Esophagus muscularis mucosa (tissue), 4 donors: ENCODE data around the gene UBAP1. TPM values are rescaled to one million over a fixed set of nuclear protein-coding genes. Genes with fewer than 3 reads are reported as not detected.
"Not testable (repeated sequence)": the region's sequence is repeated elsewhere in the genome, so short reads cannot be mapped to it uniquely, and the experiment has no call there.

Experiments used
- DNase-seq: peaks from one replicate; pipeline ENCODE4 v3.0.0-alpha.2; 2017; ENCODE audit errors: extremely low spot score
- H3K27ac ChIP-seq, 4 donors: fragments of 200-600 bp; sonication (generic); replicated peaks in 1 of 4; 1 replicate in 3 of 4; 2 replicates in 1 of 4; pipeline ENCODE4 v1.5.1; 2016 to 2019; ENCODE audit warnings: mild to moderate bottlenecking in 1 of 4
- H3K27me3 ChIP-seq, 4 donors: fragments of 200-600 bp; sonication (generic); one replicate each; pipeline versions ENCODE4 v1.5.1 to v1.6.0; 2016 to 2019
- H3K36me3 ChIP-seq, 4 donors: fragments of 200-600 bp; sonication (generic); one replicate each; pipeline ENCODE4 v1.5.1; 2016 to 2019
- H3K4me1 ChIP-seq, 4 donors: fragments of 200-600 bp; sonication (generic); one replicate each; pipeline ENCODE4 v1.5.1; 2016 to 2019
- H3K4me3 ChIP-seq, 4 donors: fragments of 200-600 bp; sonication (generic); 1 replicate in 2 of 4; 2 replicates in 2 of 4; pipeline ENCODE4 v1.5.1; 2016 to 2019; ENCODE audit warnings: mild to moderate bottlenecking in 4 of 4, moderate library complexity in 1 of 4
- H3K9me3 ChIP-seq, 4 donors: fragments of 200-600 bp; sonication (generic); 1 replicate in 3 of 4; 2 replicates in 1 of 4; pipeline ENCODE4 v1.5.1; 2016 to 2019
- CTCF ChIP-seq, 3 experiments: fragments of 200-600 bp in 2 of 3; fragments of 450-650 bp in 1 of 3; sonication (generic) in 2 of 3; IDR thresholded peaks; one replicate each; pipeline ENCODE4 v1.5.1; 2017 to 2019; ENCODE audit warnings: antibody characterized with exemption in 3 of 3, mild to moderate bottlenecking in 2 of 3, moderate library complexity in 1 of 3
- EP300 ChIP-seq: sonication (generic); formaldehyde crosslinking; IDR thresholded peaks from one replicate; pipeline ENCODE4 v1.6.1; 2017; ENCODE audit warnings: antibody characterized with exemption
- POLR2A ChIP-seq: fragments of 450-650 bp; IDR thresholded peaks from one replicate; pipeline ENCODE4 v1.6.1; 2017; ENCODE audit warnings: antibody characterized with exemption, moderate library complexity, mild to moderate bottlenecking, low read depth
- POLR2AphosphoS5 ChIP-seq, 2 donors: sonication (generic); formaldehyde crosslinking; IDR thresholded peaks; one replicate each; pipeline ENCODE4 v1.6.1; 2017; ENCODE audit warnings: antibody characterized with exemption in 2 of 2
- WGBS: methylation state at CpG from one replicate; pipeline ENCODE4 v1.1.5; 2018; 5-methylcytosine and 5-hydroxymethylcytosine counted together
- intact Hi-C: fragments of 100-400 bp; cut with DNase I; formaldehyde crosslinking; loops from one replicate; pipeline ENCODE4 v1.15.1; 2023
- total RNA-seq, 4 donors: library from RNA; depleted of rRNA; stranded (reverse); fragments of >200 nt; gene quantifications; one replicate each; pipeline versions ENCODE4 v1.1.0 to v1.2.1, GENCODE V29; 2016

Gene UBAP1
- total RNA-seq, 4 donors from 2014 or later, result 54.0 to 84.3 (median 72.6) TPM

GRCh38 chr9:34211395-34211794 lies 32.6 kb downstream of the UBAP1 start:
- intact Hi-C loops, result no loop called here
- Histone ChIP-seq H3K27ac (no peak overlapping the region), H3K9me3 (no peaks in the 10 kb centered on the region), H3K4me1 (peaks cover 0 to 7% (median 4%) of the 10 kb centered on the region in 4 donors), H3K4me3 (no peak overlapping the region), H3K36me3 (no peaks in the 10 kb centered on the region), H3K27me3 (no peaks in the 10 kb centered on the region)
- DNase-seq, result no peak
- 97% methylated on average over 1 of the region's 1 CpG for WGBS
- TF ChIP-seq POLR2A, result no peak
- TF ChIP-seq EP300, result no peak
- TF ChIP-seq POLR2AphosphoS5 (IDR thresholded peaks at IDR 0.05), result no peak
- no peak for TF ChIP-seq CTCF (IDR thresholded peaks at IDR 0.05)

GRCh38 chr9:34214354-34215000 lies 35.6 kb downstream of the UBAP1 start:
- H3K4me3 ChIP-seq, intact Hi-C loops, H3K27ac ChIP-seq, DNase-seq, H3K9me3 ChIP-seq, H3K36me3 ChIP-seq, H3K27me3 ChIP-seq: not testable (repeated sequence)
- H3K4me1 ChIP-seq, result peaks cover 2 to 17% (median 8%) of the 10 kb centered on the region in 4 donors
- 93% methylated on average over 4 of the region's 4 CpGs for WGBS

- Histone ChIP-seq H3K4me3 (no peak overlapping the region), H3K27me3 (no peaks in the 10 kb centered on the region), H3K27ac (no peak overlapping the region), H3K9me3 (no peaks in the 10 kb centered on the region), H3K36me3 (no peaks in the 10 kb centered on the region), H3K4me1 (peaks cover 2 to 13% (median 8%) of the 10 kb centered on the region in 4 donors)
- intact Hi-C loops, result no loop called here
- no peak for DNase-seq
- 99% methylated on average over 3 of the region's 3 CpGs for WGBS
- no peak for TF ChIP-seq POLR2AphosphoS5 (IDR thresholded peaks at IDR 0.05)
Measured at GRCh38 chr9:34216325-34216724, 37.5 kb downstream of the UBAP1 start.

GRCh38 chr9:34217015-34217414 lies 38.2 kb downstream of the UBAP1 start:
- H3K4me1 ChIP-seq, H3K9me3 ChIP-seq, DNase-seq, H3K4me3 ChIP-seq, H3K27me3 ChIP-seq, H3K27ac ChIP-seq, intact Hi-C loops, H3K36me3 ChIP-seq: not testable (repeated sequence)
- 95% methylated on average over 2 of the region's 2 CpGs for WGBS

- WGBS, result 78% methylated on average over 5 of the region's 5 CpGs
- intact Hi-C loops, result no loop called here
Measured at GRCh38 chr9:34218446-34218845, 39.6 kb downstream of the UBAP1 start.

GRCh38 chr9:34219421-34219820 lies 40.6 kb downstream of the UBAP1 start:
- 75% methylated on average over 1 of the region's 1 CpG for WGBS
- Histone ChIP-seq H3K4me3 (no peak overlapping the region), H3K4me1 (peaks cover 4 to 17% (median 8%) of the 10 kb centered on the region in 4 donors), H3K27ac (no peak overlapping the region), H3K27me3 (no peaks in the 10 kb centered on the region), H3K9me3 (no peaks in the 10 kb centered on the region), H3K36me3 (peaks cover 0 to 11% (median 0%) of the 10 kb centered on the region in 4 donors)
- TF ChIP-seq POLR2AphosphoS5 (IDR thresholded peaks at IDR 0.05) (no peak), POLR2A (no peak), EP300 (no peak), CTCF (IDR thresholded peaks at IDR 0.05) (no peak)
- intact Hi-C loops, result no loop called here
- DNase-seq, result no peak

More at GRCh38 chr9:34218446-34218845, 39.6 kb downstream of the UBAP1 start:
- DNase-seq, result no peak
- no peak for TF ChIP-seq CTCF (IDR thresholded peaks at IDR 0.05)
- no peak for TF ChIP-seq POLR2A
- no peak for TF ChIP-seq POLR2AphosphoS5 (IDR thresholded peaks at IDR 0.05)
- no peak for TF ChIP-seq EP300
- peaks cover 0 to 4% (median 0%) of the 10 kb centered on the region in 4 donors for H3K36me3 ChIP-seq
- H3K27ac ChIP-seq, result no peak overlapping the region
- H3K27me3 ChIP-seq, result no peaks in the 10 kb centered on the region
- no peak overlapping the region for H3K4me3 ChIP-seq
- peaks cover 4 to 14% (median 8%) of the 10 kb centered on the region in 4 donors for H3K4me1 ChIP-seq
- no peaks in the 10 kb centered on the region for H3K9me3 ChIP-seq
